H1 (cell line): Measurements from ENCODE around the gene ETV4. TPM values are rescaled to one million over a fixed set of nuclear protein-coding genes. Genes with fewer than 3 reads are reported as not detected.

Experiments
- CTCF ChIA-PET: fragments of 300-600 bp; sonication (Branson Sonifier 250); formaldehyde crosslinking; loops from one replicate; lab custom pipeline; 2021; ENCODE audit not compliant: partially characterized antibody; lab: Charles Lee
- POLR2A ChIA-PET: fragments of 300-600 bp; sonication (Branson Sonifier 250); formaldehyde crosslinking; loops from one replicate; lab custom pipeline; 2021; ENCODE audit warnings: inconsistent platforms; ENCODE audit not compliant: partially characterized antibody; lab: Charles Lee
- DNase-seq, 2 experiments: peaks; one replicate each; pipeline versions ENCODE4 v3.0.0 to v3.0.0-alpha.2; 2010 to 2022; ENCODE audit warnings: low spot score in 2 of 2, low read depth in 1 of 2, mixed read lengths in 1 of 2
- FAIRE-seq: peaks from 2 replicates; lab custom pipeline; 2011; peaks lifted over from hg19 to GRCh38; lab: Jason Lieb, UNC
- H2AFZ ChIP-seq: 2 replicates; pipeline ENCODE4 v1.8.1; 2012; ENCODE audit warnings: low read length, inconsistent platforms
- H2AK5ac ChIP-seq: 2 replicates; pipeline ENCODE4 v1.6.1; 2013; ENCODE audit warnings: low read depth, low read length
- H2BK120ac ChIP-seq: replicated peaks from 2 replicates; pipeline ENCODE3; 2013; ENCODE audit warnings: low read depth, low read length, inconsistent platforms
- H2BK12ac ChIP-seq: 2 replicates; pipeline ENCODE4 v1.6.1; 2013; ENCODE audit warnings: low read depth, low read length
- H2BK15ac ChIP-seq: 2 replicates; pipeline ENCODE4 v1.6.1; 2013; ENCODE audit warnings: low read length
- H2BK20ac ChIP-seq: 2 replicates; pipeline ENCODE4 v1.6.1; 2013; ENCODE audit warnings: low read length
- H2BK5ac ChIP-seq: 2 replicates; pipeline ENCODE4 v1.6.1; 2013; ENCODE audit warnings: low read depth, low read length
- H3K14ac ChIP-seq: 2 replicates; pipeline ENCODE4 v1.6.1; 2013; ENCODE audit warnings: inconsistent platforms; ENCODE audit not compliant: insufficient read length
- H3K18ac ChIP-seq: 2 replicates; pipeline ENCODE4 v1.6.1; 2013; ENCODE audit warnings: low read length; ENCODE audit errors: extremely low read depth
- H3K23ac ChIP-seq: 2 replicates; pipeline ENCODE4 v1.6.1; 2013; ENCODE audit warnings: inconsistent platforms; ENCODE audit not compliant: insufficient read length
- H3K23me2 ChIP-seq: 2 replicates; pipeline ENCODE4 v1.6.1; 2013; ENCODE audit warnings: low read depth, low read length
- H3K27ac ChIP-seq: 2 replicates; pipeline ENCODE4 v1.6.1; 2011; ENCODE audit warnings: low read depth, low read length, inconsistent platforms
- H3K27me3 ChIP-seq, 4 experiments: replicated peaks in 1 of 4; 1 replicate in 1 of 4; 2 replicates in 3 of 4; pipeline versions ENCODE4 v1.6.1 to v1.8.1; 2011 to 2013; ENCODE audit warnings: low read length in 3 of 4, mild to moderate bottlenecking in 3 of 4, inconsistent platforms in 2 of 4, mixed read lengths in 2 of 4, moderate library complexity in 1 of 4; ENCODE audit not compliant: control insufficient read depth in 3 of 4, insufficient read depth in 3 of 4; ENCODE audit errors: extremely low read depth in 1 of 4
- H3K36me3 ChIP-seq, 4 experiments: 2 replicates each; pipeline versions ENCODE4 v1.6.1 to v1.8.1; 2011 to 2013; ENCODE audit warnings: mild to moderate bottlenecking in 4 of 4, low read length in 3 of 4, moderate library complexity in 2 of 4, control low read depth in 1 of 4, inconsistent platforms in 1 of 4; ENCODE audit not compliant: insufficient read depth in 4 of 4, control insufficient read depth in 2 of 4
- H3K4ac ChIP-seq: replicated peaks from 2 replicates; pipeline ENCODE3; 2013; ENCODE audit warnings: low read length, low read depth, mixed read lengths, inconsistent platforms; ENCODE audit not compliant: insufficient read length
- H3K4me1 ChIP-seq, 4 experiments: replicated peaks in 1 of 4; 1 replicate in 1 of 4; 2 replicates in 3 of 4; pipeline versions ENCODE4 v1.6.1 to v1.8.1; 2011 to 2013; ENCODE audit warnings: low read length in 3 of 4, inconsistent platforms in 2 of 4, mixed read lengths in 1 of 4; ENCODE audit not compliant: insufficient read depth in 4 of 4, control insufficient read depth in 3 of 4
- H3K4me2 ChIP-seq, 2 experiments: 2 replicates each; pipeline versions ENCODE4 v1.6.1 to v1.8.1; 2011 to 2013; ENCODE audit warnings: low read depth in 2 of 2, low read length in 2 of 2, control low read depth in 1 of 2, inconsistent platforms in 1 of 2, mild to moderate bottlenecking in 1 of 2; ENCODE audit not compliant: insufficient read depth in 1 of 2
- H3K4me3 ChIP-seq, 4 experiments: fragments of 200-600, 300-600 bp in 1 of 4; sonication (generic), shearing (Covaris generic), sonication (Bioruptor Twin) in 1 of 4; 2 replicates each; pipeline versions ENCODE4 v1.5.1 to v1.8.1; 2011 to 2016; ENCODE audit warnings: low read length in 4 of 4, low read depth in 3 of 4, control low read depth in 2 of 4, inconsistent platforms in 2 of 4, mild to moderate bottlenecking in 2 of 4, mixed read lengths in 1 of 4, moderate library complexity in 1 of 4; ENCODE audit not compliant: insufficient read depth in 2 of 4; ENCODE audit errors: extremely low read depth in 1 of 4
- H3K56ac ChIP-seq: replicated peaks from 2 replicates; pipeline ENCODE3; 2013; ENCODE audit warnings: low read depth, mild to moderate bottlenecking, mixed read lengths, low read length, inconsistent platforms; ENCODE audit not compliant: insufficient read length
- H3K79me1 ChIP-seq: 2 replicates; pipeline ENCODE4 v1.6.1; 2013; ENCODE audit warnings: low read depth, low read length, control low read depth
- H3K79me2 ChIP-seq, 2 experiments: 2 replicates each; pipeline versions ENCODE4 v1.6.1 to v1.8.1; 2012 to 2013; ENCODE audit warnings: low read length in 2 of 2, mild to moderate bottlenecking in 2 of 2, inconsistent platforms in 1 of 2; ENCODE audit not compliant: insufficient read depth in 2 of 2, control insufficient read depth in 1 of 2
- H3K9ac ChIP-seq, 4 experiments: replicated peaks in 1 of 4; 1 replicate in 1 of 4; 2 replicates in 3 of 4; pipeline versions ENCODE4 v1.6.1 to v1.8.1; 2011 to 2013; ENCODE audit warnings: low read depth in 3 of 4, low read length in 3 of 4, control low read depth in 2 of 4, mild to moderate bottlenecking in 2 of 4, moderate library complexity in 2 of 4, inconsistent platforms in 1 of 4; ENCODE audit errors: extremely low read depth in 1 of 4
- H3K9me3 ChIP-seq, 2 experiments: 2 replicates each; pipeline versions ENCODE4 v1.6.1 to v1.8.1; 2012 to 2013; ENCODE audit warnings: mild to moderate bottlenecking in 2 of 2, moderate library complexity in 2 of 2, control low read depth in 1 of 2, inconsistent platforms in 1 of 2, low read depth in 1 of 2, low read length in 1 of 2, mixed read lengths in 1 of 2; ENCODE audit not compliant: insufficient read depth in 2 of 2
- H4K20me1 ChIP-seq, 2 experiments: replicated peaks in 1 of 2; 2 replicates each; pipeline versions ENCODE3 to v1.8.1; 2011 to 2013; ENCODE audit warnings: inconsistent platforms in 2 of 2, low read length in 2 of 2, mild to moderate bottlenecking in 1 of 2; ENCODE audit not compliant: insufficient read depth in 2 of 2, control insufficient read depth in 1 of 2
- H4K5ac ChIP-seq: 2 replicates; pipeline ENCODE4 v1.6.1; 2013; ENCODE audit warnings: low read length, low read depth, mixed read lengths, inconsistent platforms; ENCODE audit not compliant: insufficient read length
- H4K8ac ChIP-seq: 2 replicates; pipeline ENCODE4 v1.8.0; 2013; ENCODE audit warnings: mild to moderate bottlenecking, moderate library complexity, low read length, inconsistent platforms; ENCODE audit not compliant: insufficient read depth; ENCODE audit errors: extremely low read depth
- H4K91ac ChIP-seq: replicated peaks from 2 replicates; pipeline ENCODE3; 2013; ENCODE audit warnings: low read length, mixed read lengths, inconsistent platforms; ENCODE audit not compliant: insufficient read length
- CREB1 ChIP-seq: IDR thresholded peaks from 2 replicates; pipeline ENCODE4 v1.6.1; 2012; ENCODE audit warnings: inconsistent platforms
- HDAC2 ChIP-seq, 2 experiments: fragments of 300-600 bp in 1 of 2; sonication (generic) in 1 of 2; IDR thresholded peaks; 2 replicates each; pipeline ENCODE4 v1.6.1; 2011 to 2012; ENCODE audit warnings: low read depth in 2 of 2, low read length in 2 of 2, mild to moderate bottlenecking in 2 of 2, moderate library complexity in 2 of 2, borderline replicate concordance in 1 of 2, inconsistent platforms in 1 of 2
- WGBS, 2 experiments: shearing (Covaris generic) in 1 of 2; methylation state at CpG; one replicate each; pipeline versions ENCODE4 v1.1.6 to v1.1.7; 2013 to 2015; ENCODE audit warnings: low lambda C conversion rate in 2 of 2, mixed read lengths in 2 of 2, inconsistent platforms in 1 of 2, low coverage in 1 of 2, missing lambda C conversion rate in 1 of 2; ENCODE audit not compliant: insufficient replicate concordance in 2 of 2, insufficient coverage in 1 of 2, insufficient read length in 1 of 2; ENCODE audit errors: extremely low coverage in 1 of 2, missing lambda C conversion rate in 1 of 2; 5-methylcytosine and 5-hydroxymethylcytosine counted together
- polyA plus RNA-seq, 7 experiments: library from polyadenylated mRNA; depleted of rRNA in 3 of 7; stranded (reverse) in 5 of 7; unstranded in 2 of 7; fragments of >200 nt in 5 of 7; fragments of 200-250 nt in 2 of 7; gene quantifications; 1 replicate in 5 of 7; 2 replicates in 1 of 7; 4 replicates in 1 of 7; pipeline versions ENCODE4 v1.2.1 to v1.2.3, GENCODE V29; 2011 to 2013; ENCODE audit warnings: missing spikeins in 2 of 7, mixed read lengths in 2 of 7
- total RNA-seq: library from RNA; stranded (reverse); fragmentation: NEBNext Ultra II Directional; extraction: Animal tissue kit (Norgen Biotek cat#: 25700); gene quantifications from 2 replicates; pipeline ENCODE4 v1.2.1, GENCODE V29; 2021

The ETV4 gene
- total and polyA plus RNA-seq, 2 of the 8 experiments (the other 6 are each of a cell fraction or from before 2014, with no cell fraction given) = 75.2 to 143 TPM

DNA sequence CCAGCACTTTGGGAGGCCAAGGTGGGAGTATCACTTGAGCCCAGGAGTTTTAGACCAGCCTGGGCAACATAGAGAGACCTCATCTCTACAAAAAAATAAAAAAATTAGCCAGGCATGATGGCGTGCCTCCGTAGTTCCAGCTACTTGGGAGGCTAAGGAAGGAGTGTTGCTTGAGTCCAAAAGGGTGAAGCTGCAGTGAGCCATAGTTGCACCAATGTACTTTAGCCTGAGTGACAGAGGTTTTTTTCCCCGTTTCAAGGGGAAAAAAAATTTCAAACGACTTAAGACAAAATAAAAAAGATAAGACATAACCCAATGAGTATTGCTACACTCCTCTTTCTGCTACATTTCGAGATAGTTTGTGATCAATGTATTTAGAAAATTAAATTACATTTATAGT lies 55.5 kb downstream of the ETV4 start:
- Histone ChIP-seq H3K4me1 (no peaks in the 10 kb centered on the region), H2BK120ac (no peak overlapping the region), H3K4me2 (no peak overlapping the region), H4K20me1 (no peaks in the 10 kb centered on the region), H4K5ac (no peak overlapping the region), H2BK15ac (no peak overlapping the region), H3K9ac (no peak overlapping the region), H2BK20ac (no peak overlapping the region), H2BK5ac (no peak overlapping the region), H2BK12ac (no peak overlapping the region), H3K9me3 (no peaks in the 10 kb centered on the region), H3K27me3 (no peaks in the 10 kb centered on the region), H3K4ac (no peak overlapping the region), H3K23ac (no peak overlapping the region), H3K56ac (no peak overlapping the region), H2AFZ (no peak overlapping the region), H3K4me3 (no peak overlapping the region), H4K91ac (no peak overlapping the region), H2AK5ac (no peak overlapping the region)
- WGBS, 2 experiments = 84% methylated on average over 5 of the region's 5 CpGs; no CpG with 5 or more reads in 1 of the 2 experiments
- ChIA-PET CTCF (interaction anchor here (0.6 to 1.3 kb wide), 4 partner anchors 21 to 152 kb away, joined by 3 read pairs; no protein-coding TSS in a partner anchor), POLR2A (interaction anchor here (1.2 kb wide), 1 partner anchor 130 kb away, joined by 4 read pairs; no protein-coding TSS in a partner anchor)
- TF ChIP-seq CREB1 = no peak
- TF ChIP-seq HDAC2 (IDR thresholded peaks at IDR 0.05; ENCODE audit: borderline replicate concordance in 1 of 2, low read depth in 2 of 2, low read length in 2 of 2) = no peak
- TF ChIP-seq, all 59 proteins: peak for 0
- H3K79me2 ChIP-seq = peaks cover 11 to 33% of the 10 kb centered on the region in 2 experiments
- DNase-seq (no peak), FAIRE-seq (no peak)
- H3K14ac ChIP-seq = no peak overlapping the region
- H3K36me3 ChIP-seq = peaks cover 19 to 50% (median 38%) of the 10 kb centered on the region in 4 experiments
- no peak overlapping the region for H3K18ac ChIP-seq
- 0 out of 2 replicates have a peak, but pooled peaks cover 3% of the 10 kb centered on the region for H3K79me1 ChIP-seq
- no peaks in the 10 kb centered on the region for H3K23me2 ChIP-seq
- H4K8ac ChIP-seq = no peak overlapping the region
- no peak overlapping the region for H3K27ac ChIP-seq
